ENCODE measurements around the gene MAPK12.

The MAPK12 gene

DNA sequence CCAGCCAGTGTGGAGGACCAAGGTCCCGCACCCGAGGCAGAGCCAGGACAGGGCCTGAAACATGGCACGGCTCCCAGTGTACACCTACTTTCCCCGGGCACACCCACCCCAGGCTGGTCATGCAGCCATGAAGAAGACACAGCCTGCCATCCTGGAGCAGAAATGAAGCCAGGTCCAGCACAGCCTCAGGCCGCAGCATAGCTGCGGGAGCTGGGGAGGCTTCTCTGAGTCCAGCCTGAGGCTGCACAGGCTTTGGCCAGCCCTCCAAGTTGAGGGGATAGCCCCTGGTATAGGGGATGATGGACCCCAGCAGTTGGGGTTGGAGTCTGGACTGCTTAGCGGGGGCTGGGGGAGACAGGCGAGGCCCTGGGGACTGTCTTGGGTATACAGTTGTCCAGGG, 7.5 kb downstream of the MAPK12 start:
- in situ Hi-C loops (cut with MboI; ENCODE audit: low sequenced_read_pairs) = loop anchor here (10.0 kb wide), 1 partner anchor 241 kb away; no protein-coding TSS in a partner anchor

DNA sequence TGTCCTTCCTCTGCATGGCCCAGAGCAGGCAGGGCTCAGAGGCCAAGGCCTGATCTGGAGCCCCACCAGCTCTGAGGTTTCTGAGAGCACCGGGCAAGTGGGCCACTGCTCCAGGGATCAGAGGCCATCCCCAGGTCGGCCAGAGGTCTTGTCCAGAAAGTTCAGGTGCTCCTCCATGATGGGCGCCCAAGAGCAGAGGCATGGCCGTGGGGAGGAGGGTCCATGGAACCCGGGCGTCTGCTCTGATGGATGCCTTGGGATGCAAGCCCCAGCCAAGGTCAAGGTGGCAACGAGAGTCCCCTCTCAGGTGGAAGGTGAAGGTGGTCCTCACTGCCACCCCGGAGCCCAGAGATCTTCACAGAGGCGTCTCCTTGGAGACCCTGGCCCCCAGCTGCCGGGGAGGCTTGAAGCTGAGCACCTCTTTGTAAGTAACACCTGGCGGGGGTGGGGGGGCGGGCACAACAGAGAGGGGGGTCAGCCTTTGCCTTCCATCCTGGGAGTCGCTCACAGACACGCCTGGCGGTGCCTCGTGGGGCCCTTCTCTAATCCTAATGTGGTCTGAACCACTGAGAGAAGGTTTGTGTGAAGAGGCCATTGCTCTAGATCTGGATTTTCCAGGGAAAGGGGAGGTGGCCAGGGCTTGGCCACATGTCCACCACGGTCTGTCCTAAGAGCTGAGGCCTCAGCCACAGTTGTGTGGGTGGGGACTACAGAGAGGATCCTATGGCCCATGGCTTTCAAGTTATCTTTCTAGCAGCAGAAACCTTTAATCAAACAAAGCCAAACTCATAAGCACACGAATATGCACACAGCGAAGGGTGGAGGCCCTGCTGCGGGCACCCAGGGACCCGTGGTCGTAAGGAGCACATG, 8.2 kb downstream of the MAPK12 start:
- in situ Hi-C loops (cut with MboI; ENCODE audit: low sequenced_read_pairs) = loop anchor here (10.0 kb wide), 1 partner anchor 242 kb away; no protein-coding TSS in a partner anchor

- in situ Hi-C loops (cut with MboI; ENCODE audit: low sequenced_read_pairs) = loop anchor here (10.0 kb wide), 1 partner anchor 242 kb away; no protein-coding TSS in a partner anchor
Observed at GRCh38 chr22:50252082-50253045, 9.1 kb downstream of the MAPK12 start.

GRCh38 chr22:50251477-50252081, 9.9 kb downstream of the MAPK12 start:
- in situ Hi-C loops (cut with MboI; ENCODE audit: low sequenced_read_pairs) = loop anchor here (10.0 kb wide), 1 partner anchor 243 kb away; no protein-coding TSS in a partner anchor

- in situ Hi-C loops (cut with MboI; ENCODE audit: low sequenced_read_pairs) = loop anchor here (10.0 kb wide), 1 partner anchor 244 kb away; no protein-coding TSS in a partner anchor
Observed at GRCh38 chr22:50250555-50251476, 10.7 kb downstream of the MAPK12 start, which contains the start of gene HDAC10. Gene HDAC10 (minus strand): TSS chr22:50251265. CDS start chr22:50251032, 233 bp downstream.

DNA sequence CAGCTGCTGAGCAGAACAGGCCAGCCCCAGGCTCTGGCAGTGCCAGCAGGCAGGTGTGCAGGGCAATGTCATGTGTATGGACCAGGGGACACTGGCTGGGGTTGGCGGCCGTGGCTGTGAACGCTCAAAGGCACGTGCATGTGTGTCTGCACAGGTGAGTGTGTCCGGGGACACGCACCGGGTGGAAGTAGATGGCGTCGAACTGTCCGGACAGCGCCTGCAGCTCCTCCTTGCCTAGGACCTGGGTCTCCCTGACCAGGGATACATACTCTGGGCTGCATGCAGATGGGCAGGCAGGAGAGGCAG, 11.3 kb downstream of the MAPK12 start:
- in situ Hi-C loops (cut with MboI; ENCODE audit: low sequenced_read_pairs) = loop anchor here (10.0 kb wide), 1 partner anchor 245 kb away; no protein-coding TSS in a partner anchor

DNA sequence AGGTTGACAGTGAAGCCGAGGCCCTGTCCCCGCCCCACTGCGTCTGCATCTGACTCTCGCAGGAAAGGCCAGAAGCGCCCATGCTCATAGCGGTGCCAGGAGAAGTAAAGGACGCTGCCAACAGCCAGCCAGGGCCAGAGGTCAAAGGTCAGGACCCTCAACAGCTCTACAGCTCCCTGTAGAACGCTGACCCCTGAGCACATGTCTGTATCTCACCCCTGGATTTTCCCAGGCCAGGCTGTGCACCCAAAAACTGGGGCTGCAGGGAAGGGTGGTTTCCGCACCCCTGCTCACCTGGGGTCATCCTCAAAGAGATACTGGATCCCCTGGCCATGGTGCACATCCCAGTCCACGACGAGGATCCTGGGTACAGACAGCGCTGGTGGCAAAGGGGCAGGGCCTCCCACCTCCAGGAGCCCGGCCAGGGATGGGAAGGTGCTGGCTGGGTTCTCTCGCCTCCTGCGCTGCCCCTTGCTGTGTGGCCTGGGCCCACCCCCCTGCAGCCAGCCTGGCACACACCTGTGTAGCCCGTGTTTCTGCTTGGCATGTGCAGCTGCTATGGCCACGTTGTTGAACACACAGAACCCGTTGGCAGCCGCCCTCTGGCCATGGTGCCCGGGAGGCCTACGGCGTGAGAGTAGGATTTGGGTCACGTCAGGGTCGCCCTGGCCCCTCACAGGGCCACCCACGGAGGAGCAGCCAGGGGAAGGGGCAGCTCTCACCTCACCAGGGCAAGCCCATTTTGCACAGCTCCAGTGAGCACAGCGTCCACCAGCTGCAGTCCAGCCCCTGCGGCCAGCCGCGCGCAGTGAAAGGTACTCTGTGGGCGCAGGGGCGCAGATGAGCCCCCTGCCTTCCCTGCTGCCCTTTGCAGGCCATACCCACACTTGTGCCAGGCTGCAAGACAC, 11.9 kb downstream of the MAPK12 start:
- in situ Hi-C loops (cut with MboI; ENCODE audit: low sequenced_read_pairs) = loop anchor here (10.0 kb wide), 1 partner anchor 245 kb away; no protein-coding TSS in a partner anchor

- in situ Hi-C loops (cut with MboI; ENCODE audit: low sequenced_read_pairs) = no loop called here
Observed at GRCh38 chr22:50248196-50249081, 13.0 kb downstream of the MAPK12 start.

GRCh38 chr22:50247748-50248147, 13.7 kb downstream of the MAPK12 start:
- in situ Hi-C loops (cut with MboI; ENCODE audit: low sequenced_read_pairs) = no loop called here

DNA sequence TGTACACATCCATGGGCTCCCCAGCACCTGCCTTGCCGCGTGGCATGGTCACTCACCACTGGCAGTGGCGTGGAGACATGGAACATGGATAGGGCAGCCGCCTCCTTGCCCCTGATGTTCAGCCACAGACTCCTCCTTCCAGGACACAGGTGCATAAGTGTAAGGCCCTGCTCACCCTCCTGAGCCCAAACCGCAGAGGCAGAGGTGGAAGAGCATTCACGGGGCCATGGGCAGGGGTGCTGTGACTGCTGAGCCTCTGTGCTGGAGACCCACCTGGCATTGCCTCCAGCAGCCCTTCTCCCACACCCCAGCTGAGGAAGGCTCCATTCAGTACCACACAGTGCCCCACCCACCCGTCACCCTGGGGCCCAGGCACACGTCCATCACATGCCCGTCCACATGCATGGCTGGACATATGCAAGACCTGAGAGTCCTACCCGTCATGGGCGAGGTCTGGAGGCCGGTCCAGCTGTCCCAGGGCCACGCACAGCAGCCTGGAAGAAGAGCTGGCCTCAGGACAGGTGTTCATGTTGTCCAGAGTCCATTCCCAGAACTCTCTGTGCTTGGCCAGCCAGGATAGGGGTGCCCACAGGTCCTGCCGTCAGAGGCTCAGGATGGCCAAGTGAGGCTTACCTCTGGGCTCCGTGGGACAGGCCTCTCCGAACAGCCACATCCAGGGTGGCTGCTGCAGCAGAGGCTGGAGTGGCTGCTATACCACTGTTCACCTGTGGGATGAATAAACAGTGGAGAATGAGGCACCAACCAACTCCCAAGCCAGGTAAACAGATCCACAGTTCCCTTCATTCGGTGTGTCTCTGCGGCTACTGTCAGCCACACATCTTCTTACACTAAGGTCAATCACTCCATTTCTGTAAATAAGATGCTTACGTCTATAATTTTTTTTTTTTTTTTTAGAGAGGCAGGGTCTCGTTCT, 15.0 kb downstream of the MAPK12 start:
- in situ Hi-C loops (cut with MboI; ENCODE audit: low sequenced_read_pairs) = no loop called here

DNA sequence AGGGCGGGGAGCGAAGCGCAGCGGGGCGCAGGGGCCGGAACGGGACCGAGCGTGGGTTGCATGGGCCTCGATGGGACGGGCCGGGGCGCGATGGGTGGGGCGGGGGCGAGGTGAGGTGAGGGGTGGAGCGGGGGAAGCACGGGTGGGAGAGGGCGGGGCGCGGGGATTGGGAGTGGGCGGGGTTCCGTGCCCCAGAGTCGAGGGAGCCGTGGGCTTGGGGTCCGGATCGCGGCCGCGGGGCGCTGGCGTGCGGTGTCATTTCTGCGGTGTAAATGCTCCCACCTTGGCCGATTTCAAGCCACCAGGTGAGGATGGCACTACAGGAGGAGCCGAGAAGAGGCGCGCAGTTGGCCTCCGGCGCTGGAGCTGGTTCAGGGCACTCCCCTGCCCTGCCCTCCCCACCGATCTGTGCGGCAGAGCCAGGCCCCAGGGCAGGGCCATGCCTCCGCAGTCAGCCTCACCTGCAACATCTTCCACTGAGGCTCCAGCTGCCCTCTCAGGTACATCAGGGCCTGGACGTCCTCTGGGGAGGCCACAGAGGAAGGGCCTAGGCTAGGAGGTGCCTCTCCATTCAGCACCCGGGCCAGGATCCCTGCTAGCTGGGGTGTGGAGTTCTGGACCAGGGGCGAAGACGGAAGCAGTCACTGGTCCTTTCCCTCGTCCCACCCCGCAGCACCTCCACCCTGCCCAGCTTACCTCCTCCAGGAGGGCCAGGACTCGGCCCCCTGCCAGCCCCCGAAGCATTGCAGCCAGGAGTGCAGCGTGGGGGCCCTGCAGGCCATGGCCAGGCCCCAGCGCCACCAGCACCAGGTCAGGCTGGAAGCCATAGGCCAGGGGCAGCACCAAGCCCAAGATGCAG, 16.0 kb downstream of the MAPK12 start:
- in situ Hi-C loops (cut with MboI; ENCODE audit: low sequenced_read_pairs) = no loop called here

DNA sequence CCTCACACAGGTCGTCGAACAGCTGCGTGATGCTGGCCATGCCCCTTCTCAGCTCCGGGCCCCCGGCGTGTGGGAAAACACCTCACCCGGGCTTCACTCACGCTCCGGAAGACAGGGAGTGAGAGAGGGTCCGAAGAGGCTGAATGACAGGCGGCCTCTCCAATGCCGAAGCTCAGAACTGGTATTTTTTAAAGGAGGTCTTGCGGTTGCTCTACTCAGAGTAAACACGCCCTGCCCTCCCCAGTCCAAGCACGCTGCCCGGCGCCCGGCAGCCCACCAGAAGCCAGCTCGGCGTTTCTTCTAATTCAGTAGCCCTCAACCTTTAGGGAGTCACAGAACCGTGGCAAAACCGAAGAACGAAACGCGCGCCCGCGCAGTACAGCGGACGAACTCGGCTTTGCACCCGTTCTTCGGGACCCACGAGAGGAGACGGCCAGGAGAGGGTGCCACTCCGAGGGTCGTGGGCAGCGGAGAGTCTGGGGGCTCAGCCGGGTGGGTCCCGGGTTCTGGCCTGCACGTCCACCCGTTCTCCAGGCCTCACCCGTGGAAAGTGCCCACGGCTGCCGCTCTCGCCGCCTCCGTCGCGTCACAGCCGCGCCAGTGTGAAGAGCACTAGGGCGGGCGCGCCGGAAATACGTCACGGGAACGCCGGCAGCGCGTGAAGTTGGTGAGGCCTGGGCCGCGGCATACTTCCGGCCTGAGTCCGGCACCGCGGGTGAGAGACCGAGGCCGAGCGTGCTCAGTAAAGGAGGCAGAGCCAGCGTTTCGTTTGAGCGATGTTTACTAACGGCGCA, 16.9 kb downstream of the MAPK12 start, which contains the start of gene TUBGCP6:
TUBGCP6 (minus strand) TSS at position 604 of the 794 bp plus-strand sequence; CDS start at position 40, 564 bp downstream.
- in situ Hi-C loops (cut with MboI; ENCODE audit: low sequenced_read_pairs) = no loop called here

- in situ Hi-C loops (cut with MboI; ENCODE audit: low sequenced_read_pairs) = no loop called here
Observed at GRCh38 chr22:50243685-50244419, 17.6 kb downstream of the MAPK12 start.

- in situ Hi-C loops (cut with MboI; ENCODE audit: low sequenced_read_pairs) = no loop called here
Observed at GRCh38 chr22:50242406-50242949, 19.0 kb downstream of the MAPK12 start.

All from HL-60/S4 treated with retinoic acid at 250 ng/mL for 4 days and 3 days (cell line).